Esophagus squamous epithelium (tissue), 4 donors: ENCODE data around the gene POC1A.

ENCODE experiments used
- POLR2A ChIP-seq, 4 donors: fragments of 450-650 bp; IDR thresholded peaks; one replicate each; pipeline ENCODE4 v1.6.1; 2017; ENCODE audit warnings: antibody characterized with exemption in 4 of 4, mild to moderate bottlenecking in 4 of 4, moderate library complexity in 3 of 4
- TF ChIP-seq, protein P1 (sequence below), 6 experiments: fragments of 450-650 bp in 4 of 6; fragments of 200-600 bp in 2 of 6; sonication (generic) in 2 of 6; IDR thresholded peaks; one replicate each; pipeline ENCODE4 v1.5.1; 2016 to 2019; ENCODE audit warnings: antibody characterized with exemption in 6 of 6, mild to moderate bottlenecking in 4 of 6, moderate library complexity in 4 of 6

DNA sequence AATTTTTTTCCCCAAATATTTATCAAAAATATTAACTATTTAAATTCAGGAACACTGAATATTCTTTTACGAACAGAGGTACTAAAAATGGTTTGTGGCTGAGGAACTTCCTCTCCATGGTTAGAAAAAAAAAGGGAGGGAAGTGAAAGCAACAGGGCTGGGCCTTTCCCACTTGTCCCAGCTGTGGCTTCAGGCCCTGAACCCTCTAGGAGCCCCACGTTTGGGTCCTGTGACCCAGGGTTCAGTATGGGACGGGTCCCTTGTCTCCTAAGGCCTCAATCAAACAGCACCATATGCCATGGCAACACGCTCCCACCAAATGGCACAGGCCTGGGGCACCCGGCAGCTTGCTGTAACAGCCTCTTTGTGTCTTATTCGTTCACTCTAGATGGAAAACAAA, 32.4 kb downstream of the POC1A start:
- TF ChIP-seq, protein P1, sequence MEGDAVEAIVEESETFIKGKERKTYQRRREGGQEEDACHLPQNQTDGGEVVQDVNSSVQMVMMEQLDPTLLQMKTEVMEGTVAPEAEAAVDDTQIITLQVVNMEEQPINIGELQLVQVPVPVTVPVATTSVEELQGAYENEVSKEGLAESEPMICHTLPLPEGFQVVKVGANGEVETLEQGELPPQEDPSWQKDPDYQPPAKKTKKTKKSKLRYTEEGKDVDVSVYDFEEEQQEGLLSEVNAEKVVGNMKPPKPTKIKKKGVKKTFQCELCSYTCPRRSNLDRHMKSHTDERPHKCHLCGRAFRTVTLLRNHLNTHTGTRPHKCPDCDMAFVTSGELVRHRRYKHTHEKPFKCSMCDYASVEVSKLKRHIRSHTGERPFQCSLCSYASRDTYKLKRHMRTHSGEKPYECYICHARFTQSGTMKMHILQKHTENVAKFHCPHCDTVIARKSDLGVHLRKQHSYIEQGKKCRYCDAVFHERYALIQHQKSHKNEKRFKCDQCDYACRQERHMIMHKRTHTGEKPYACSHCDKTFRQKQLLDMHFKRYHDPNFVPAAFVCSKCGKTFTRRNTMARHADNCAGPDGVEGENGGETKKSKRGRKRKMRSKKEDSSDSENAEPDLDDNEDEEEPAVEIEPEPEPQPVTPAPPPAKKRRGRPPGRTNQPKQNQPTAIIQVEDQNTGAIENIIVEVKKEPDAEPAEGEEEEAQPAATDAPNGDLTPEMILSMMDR (IDR thresholded peaks at IDR 0.05): no peak
- no peak for TF ChIP-seq POLR2A (IDR thresholded peaks at IDR 0.05)
